A673 (cell line): ENCODE measurements around the gene GOLPH3L.

Experiments
- EZH2 ChIP-seq: fragments of 200-600 bp; sonication (generic); IDR thresholded peaks from 2 replicates; pipeline ENCODE4 v1.6.1; 2017; ENCODE audit warnings: borderline replicate concordance, low read depth, mild to moderate bottlenecking, mixed read lengths, antibody characterized with exemption, low read length; ENCODE audit not compliant: poor library complexity, severe bottlenecking
- TF ChIP-seq, protein P1 (sequence below): fragments of 300-800, 200-600 bp; sonication (generic); conservative IDR thresholded peaks from 2 replicates; pipeline ENCODE4 v1.5.1; 2017; ENCODE audit warnings: low read depth, mild to moderate bottlenecking, antibody characterized with exemption, low read length, moderate library complexity, mixed read lengths

DNA sequence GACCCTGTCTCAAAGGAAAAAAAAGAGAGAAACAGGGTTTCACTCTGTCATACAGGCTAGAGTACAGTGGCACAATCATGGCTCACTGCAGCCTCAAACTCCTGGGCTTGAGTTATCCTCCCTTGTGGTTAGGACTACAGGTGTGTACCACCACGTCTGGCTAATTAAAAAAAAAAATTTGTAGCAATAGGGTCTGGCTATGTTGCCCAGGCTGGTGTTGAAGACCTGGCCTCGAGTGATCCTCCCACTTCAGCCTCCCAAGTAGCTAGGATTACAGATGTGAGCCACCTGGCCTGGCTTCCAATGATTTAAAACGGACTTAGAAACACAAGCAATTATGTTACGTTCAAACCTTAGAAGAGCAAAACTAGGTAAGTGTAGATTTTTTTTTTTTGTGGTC, 22.1 kb downstream of the GOLPH3L start:
- TF ChIP-seq, protein P1, sequence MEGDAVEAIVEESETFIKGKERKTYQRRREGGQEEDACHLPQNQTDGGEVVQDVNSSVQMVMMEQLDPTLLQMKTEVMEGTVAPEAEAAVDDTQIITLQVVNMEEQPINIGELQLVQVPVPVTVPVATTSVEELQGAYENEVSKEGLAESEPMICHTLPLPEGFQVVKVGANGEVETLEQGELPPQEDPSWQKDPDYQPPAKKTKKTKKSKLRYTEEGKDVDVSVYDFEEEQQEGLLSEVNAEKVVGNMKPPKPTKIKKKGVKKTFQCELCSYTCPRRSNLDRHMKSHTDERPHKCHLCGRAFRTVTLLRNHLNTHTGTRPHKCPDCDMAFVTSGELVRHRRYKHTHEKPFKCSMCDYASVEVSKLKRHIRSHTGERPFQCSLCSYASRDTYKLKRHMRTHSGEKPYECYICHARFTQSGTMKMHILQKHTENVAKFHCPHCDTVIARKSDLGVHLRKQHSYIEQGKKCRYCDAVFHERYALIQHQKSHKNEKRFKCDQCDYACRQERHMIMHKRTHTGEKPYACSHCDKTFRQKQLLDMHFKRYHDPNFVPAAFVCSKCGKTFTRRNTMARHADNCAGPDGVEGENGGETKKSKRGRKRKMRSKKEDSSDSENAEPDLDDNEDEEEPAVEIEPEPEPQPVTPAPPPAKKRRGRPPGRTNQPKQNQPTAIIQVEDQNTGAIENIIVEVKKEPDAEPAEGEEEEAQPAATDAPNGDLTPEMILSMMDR = no peak
- TF ChIP-seq EZH2 = no peak
